T-cell (primary cell): ENCODE data around the gene LDB2. TPM values are rescaled to one million over a fixed set of nuclear protein-coding genes. Genes with fewer than 3 reads are reported as not detected.

Experiments
- ATAC-seq, 4 experiments: fragments of 200-7000 bp in 3 of 4; fragments of 150-1000 bp in 1 of 4; cut with Tn5 transposase; replicated peaks in 1 of 4; 1 replicate in 3 of 4; 2 replicates in 1 of 4; pipeline ENCODE4 v1.10.0; 2021; ENCODE audit warnings: moderate library complexity in 3 of 4, mild to moderate bottlenecking in 2 of 4, moderate number of reproducible peaks in 1 of 4
- CTCF ChIA-PET, 2 donors: fragments of 300-600 bp; sonication (Branson Sonifier 250); formaldehyde crosslinking; loops; one replicate each; lab custom pipeline; 2022; ENCODE audit warnings: antibody characterized with exemption in 2 of 2; lab: Charles Lee
- POLR2A ChIA-PET, 2 donors: fragments of 300-600 bp; sonication (Branson Sonifier 250); formaldehyde crosslinking; loops; one replicate each; lab custom pipeline; 2022; ENCODE audit warnings: antibody characterized with exemption in 2 of 2; lab: Charles Lee
- DNase-seq, 35 experiments: peaks; one replicate each; pipeline versions ENCODE4 v3.0.0 to v3.0.0-alpha.2; 2013 to 2023
- H3K27ac ChIP-seq: one replicate; pipeline ENCODE4 v1.5.1; 2013; ENCODE audit warnings: low read length
- H3K27me3 ChIP-seq, 2 experiments: replicated peaks in 1 of 2; 1 replicate in 1 of 2; 2 replicates in 1 of 2; pipeline versions ENCODE4 v1.6.1 to v1.7.0; 2013; ENCODE audit warnings: low read length in 1 of 2, mixed read lengths in 1 of 2; ENCODE audit not compliant: control insufficient read depth in 2 of 2, insufficient read depth in 2 of 2; ENCODE audit errors: extremely low read depth in 1 of 2
- H3K36me3 ChIP-seq, 2 donors: 1 replicate in 1 of 2; 2 replicates in 1 of 2; pipeline versions ENCODE4 v1.6.1 to v1.7.0; 2013; ENCODE audit warnings: low read length in 1 of 2; ENCODE audit not compliant: control insufficient read depth in 2 of 2, insufficient read depth in 1 of 2; ENCODE audit errors: extremely low read depth in 1 of 2
- H3K4me1 ChIP-seq, 2 experiments: 1 replicate in 1 of 2; 2 replicates in 1 of 2; pipeline versions ENCODE4 v1.6.1 to v1.7.0; 2013; ENCODE audit warnings: low read length in 2 of 2, mixed read lengths in 1 of 2; ENCODE audit not compliant: insufficient read depth in 2 of 2, control insufficient read depth in 1 of 2; ENCODE audit errors: extremely low read depth in 1 of 2
- H3K4me3 ChIP-seq, 2 donors: 1 replicate in 1 of 2; 2 replicates in 1 of 2; pipeline versions ENCODE4 v1.5.1 to v1.7.0; 2013; ENCODE audit warnings: mild to moderate bottlenecking in 2 of 2, low read length in 1 of 2, moderate library complexity in 1 of 2; ENCODE audit not compliant: control insufficient read depth in 1 of 2; ENCODE audit errors: extremely low read depth in 1 of 2
- H3K9me3 ChIP-seq: 2 replicates; pipeline ENCODE4 v1.7.0; 2013
- H3K27ac Mint-ChIP-seq, 2 donors: one replicate each; pipeline ENCODE4 v1.8.0; 2020 to 2021; ENCODE audit warnings: mild to moderate bottlenecking in 2 of 2, mixed read lengths in 2 of 2
- H3K27me3 Mint-ChIP-seq, 2 donors: one replicate each; pipeline ENCODE4 v1.8.0; 2021 to 2022; ENCODE audit warnings: mixed read lengths in 2 of 2
- H3K36me3 Mint-ChIP-seq: one replicate; pipeline ENCODE4 v1.8.0; 2021; ENCODE audit warnings: mixed read lengths
- H3K4me1 Mint-ChIP-seq, 3 donors: one replicate each; pipeline ENCODE4 v1.8.0; 2020 to 2022; ENCODE audit warnings: mixed read lengths in 3 of 3, mild to moderate bottlenecking in 1 of 3
- H3K4me3 Mint-ChIP-seq, 3 donors: one replicate each; pipeline ENCODE4 v1.8.0; 2020 to 2022; ENCODE audit warnings: mild to moderate bottlenecking in 3 of 3, mixed read lengths in 3 of 3, moderate library complexity in 3 of 3
- H3K9me3 Mint-ChIP-seq, 3 donors: one replicate each; pipeline ENCODE4 v1.8.0; 2020 to 2022; ENCODE audit warnings: mixed read lengths in 3 of 3
- WGBS: methylation state at CpG from one replicate; pipeline ENCODE4 v1.1.5; 2013; ENCODE audit warnings: missing lambda C conversion rate; ENCODE audit not compliant: insufficient coverage; 5-methylcytosine and 5-hydroxymethylcytosine counted together
- total RNA-seq, 35 experiments: library from RNA in 6 of 35; stranded (reverse) in 6 of 35; fragments of 120-200 nt in 1 of 35; gene quantifications; one replicate each; pipeline versions ENCODE4 v1.2.1 to v1.2.4 and lab custom pipeline; 2013 to 2026

Gene LDB2
- total RNA-seq, 5 donors from 2014 or later (not counting 1 experiment from before 2014, with no cell fraction given) = 0.15 to 0.82 (median 0.39) TPM; not detected in 2

DNA sequence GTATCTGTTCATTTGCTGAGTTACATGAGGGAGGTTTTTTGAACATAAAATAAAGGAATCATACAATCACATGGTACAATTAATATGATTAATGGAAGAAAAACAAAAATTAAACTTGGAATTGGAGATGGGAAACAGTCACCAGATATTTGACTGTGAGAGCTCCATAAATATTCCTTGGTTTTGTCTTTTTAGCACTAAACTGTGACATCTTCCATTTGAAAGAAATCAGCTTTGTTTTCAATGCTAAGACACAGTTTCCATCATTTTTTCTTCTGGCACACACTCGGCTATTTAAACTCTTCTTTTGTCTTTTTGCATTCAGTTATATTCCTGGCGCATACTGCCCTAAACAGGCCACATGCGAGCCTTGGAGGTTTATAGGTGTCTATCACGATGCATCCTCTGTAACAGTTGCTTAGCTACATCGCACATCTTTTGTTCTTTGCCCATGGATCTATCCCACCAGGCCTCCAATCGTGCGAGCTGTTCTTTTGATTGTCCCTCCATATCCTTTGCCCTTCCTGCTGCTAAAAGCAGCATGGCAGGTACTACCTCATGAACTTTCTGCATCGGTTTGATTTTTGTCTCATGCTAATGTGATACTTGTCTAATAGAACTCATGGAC is 158.3 kb downstream of the LDB2 start:
- Mint-ChIP-seq H3K4me3 (no peak overlapping the region), H3K27ac (no peak overlapping the region), H3K4me1 (no peaks in the 10 kb centered on the region), H3K9me3 (peaks cover 0 to 8% (median 3%) of the 10 kb centered on the region in 3 donors), H3K36me3 (no peaks in the 10 kb centered on the region), H3K27me3 (peaks cover 1 to 3% of the 10 kb centered on the region in 2 donors)
- no peaks in the 10 kb centered on the region for H3K27me3 ChIP-seq
- ChIA-PET POLR2A (no interaction called here), CTCF (no interaction called here)
- ATAC-seq = no peak
- DNase-seq = no peak
- H3K4me1 ChIP-seq = no peaks in the 10 kb centered on the region
- H3K4me3 ChIP-seq = no peak overlapping the region
- no peaks in the 10 kb centered on the region for H3K9me3 ChIP-seq
- 91% methylated on average over 7 of the region's 8 CpGs for WGBS
- H3K27ac ChIP-seq = no peak overlapping the region
- H3K36me3 ChIP-seq = no peaks in the 10 kb centered on the region

DNA sequence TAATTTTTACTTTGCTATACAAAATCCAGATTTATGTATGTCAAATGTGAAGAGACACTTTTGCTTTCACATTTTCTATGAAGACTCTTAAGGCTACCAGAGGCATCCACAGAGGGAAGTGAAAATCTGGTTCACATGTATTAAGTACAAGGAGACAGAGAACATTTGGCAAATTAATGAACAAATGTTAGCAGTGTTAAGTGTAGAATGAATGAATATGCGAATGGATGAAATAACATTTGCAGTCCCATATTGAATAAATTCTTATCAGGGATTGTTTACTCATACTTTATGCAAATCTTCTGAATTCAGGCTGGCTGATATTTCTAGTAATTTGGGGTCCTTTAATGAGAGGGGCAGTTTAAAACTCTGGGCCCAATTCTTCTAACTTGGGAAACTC is 159.9 kb downstream of the LDB2 start:
- H3K4me1 Mint-ChIP-seq = no peaks in the 10 kb centered on the region
- ChIA-PET CTCF (no interaction called here), POLR2A (no interaction called here)
- Histone ChIP-seq H3K27me3 (no peaks in the 10 kb centered on the region), H3K9me3 (no peaks in the 10 kb centered on the region), H3K4me3 (no peak overlapping the region), H3K27ac (no peak overlapping the region), H3K36me3 (no peaks in the 10 kb centered on the region), H3K4me1 (no peaks in the 10 kb centered on the region)
- H3K9me3 Mint-ChIP-seq = peaks cover 0 to 8% (median 3%) of the 10 kb centered on the region in 3 donors
- DNase-seq (no peak), ATAC-seq (no peak)
- no peak overlapping the region for H3K4me3 Mint-ChIP-seq
- H3K27ac Mint-ChIP-seq = no peak overlapping the region
- H3K27me3 Mint-ChIP-seq = peaks cover 0 to 3% of the 10 kb centered on the region in 2 donors
- no peaks in the 10 kb centered on the region for H3K36me3 Mint-ChIP-seq
- no CpG with 5 or more reads among the region's 1 CpG for WGBS

DNA sequence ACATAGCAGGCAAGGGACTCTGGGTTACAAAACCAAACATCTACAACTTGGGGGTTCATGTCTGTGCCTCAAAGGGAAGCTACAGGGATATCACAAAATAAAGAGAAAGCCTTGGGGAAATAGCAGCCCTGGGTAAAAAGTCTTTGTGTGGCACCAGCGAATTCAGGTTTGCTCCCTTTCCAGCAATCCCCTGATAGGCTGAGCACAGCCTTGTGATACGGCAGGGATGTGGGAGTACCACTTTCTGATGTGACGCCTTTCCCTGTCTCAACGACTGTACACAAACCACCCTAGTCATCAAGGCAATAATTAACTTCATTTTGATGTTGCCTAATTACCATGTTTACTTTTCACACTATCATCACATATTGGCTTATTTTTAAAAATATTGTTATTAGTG is 164.9 kb downstream of the LDB2 start:
- H3K27me3 Mint-ChIP-seq = peaks cover 3 to 10% of the 10 kb centered on the region in 2 donors
- no peaks in the 10 kb centered on the region for H3K4me1 Mint-ChIP-seq
- ATAC-seq (no peak), DNase-seq (no peak)
- no peak overlapping the region for H3K4me3 ChIP-seq
- no peak overlapping the region for H3K27ac Mint-ChIP-seq
- no peaks in the 10 kb centered on the region for H3K36me3 Mint-ChIP-seq
- H3K4me3 Mint-ChIP-seq = no peak overlapping the region
- no peak overlapping the region for H3K27ac ChIP-seq
- H3K9me3 ChIP-seq = no peaks in the 10 kb centered on the region
- peaks cover 0 to 9% (median 8%) of the 10 kb centered on the region in 3 donors for H3K9me3 Mint-ChIP-seq
- no peaks in the 10 kb centered on the region for H3K4me1 ChIP-seq
- ChIA-PET POLR2A (no interaction called here), CTCF (no interaction called here)
- WGBS = 63% methylated on average over 1 of the region's 4 CpGs
- no peaks in the 10 kb centered on the region for H3K36me3 ChIP-seq
- no peaks in the 10 kb centered on the region for H3K27me3 ChIP-seq

DNA sequence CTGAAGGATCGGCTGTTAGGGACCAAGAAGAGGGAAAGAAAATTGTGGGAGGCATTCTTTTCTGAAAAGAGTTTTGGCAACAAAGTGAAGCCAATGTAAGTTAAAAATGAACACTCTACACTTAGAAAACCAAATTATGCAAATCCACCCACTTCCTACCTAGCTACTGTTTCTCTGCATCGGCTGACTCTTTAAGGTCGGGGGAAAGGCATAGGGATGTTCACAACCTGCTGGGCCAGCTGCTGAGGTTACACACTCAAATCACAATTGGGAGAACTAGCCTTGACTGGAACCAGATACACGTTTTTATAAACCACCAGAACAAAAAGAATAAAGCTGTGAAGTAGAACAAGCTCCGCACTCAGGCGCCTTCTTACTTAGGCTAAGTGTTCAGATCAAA is 165.7 kb downstream of the LDB2 start:
- peaks cover 0 to 9% (median 5%) of the 10 kb centered on the region in 3 donors for H3K9me3 Mint-ChIP-seq
- POLR2A ChIA-PET = no interaction called here
- H3K4me3 Mint-ChIP-seq = no peak overlapping the region
- 81% methylated on average over 3 of the region's 6 CpGs for WGBS
- no peaks in the 10 kb centered on the region for H3K4me1 Mint-ChIP-seq
- CTCF ChIA-PET = interaction anchor here in 1 of 2 donors (0.7 kb wide), 1 partner anchor 1340 kb away, joined by 3 read pairs; no protein-coding TSS in a partner anchor
- Histone ChIP-seq H3K9me3 (no peaks in the 10 kb centered on the region), H3K36me3 (no peaks in the 10 kb centered on the region), H3K4me3 (no peak overlapping the region), H3K27me3 (no peaks in the 10 kb centered on the region), H3K4me1 (no peaks in the 10 kb centered on the region), H3K27ac (no peak overlapping the region)
- no peaks in the 10 kb centered on the region for H3K36me3 Mint-ChIP-seq
- no peak for DNase-seq
- H3K27me3 Mint-ChIP-seq = peaks cover 3 to 10% of the 10 kb centered on the region in 2 donors
- ATAC-seq = no peak
- no peak overlapping the region for H3K27ac Mint-ChIP-seq

DNA sequence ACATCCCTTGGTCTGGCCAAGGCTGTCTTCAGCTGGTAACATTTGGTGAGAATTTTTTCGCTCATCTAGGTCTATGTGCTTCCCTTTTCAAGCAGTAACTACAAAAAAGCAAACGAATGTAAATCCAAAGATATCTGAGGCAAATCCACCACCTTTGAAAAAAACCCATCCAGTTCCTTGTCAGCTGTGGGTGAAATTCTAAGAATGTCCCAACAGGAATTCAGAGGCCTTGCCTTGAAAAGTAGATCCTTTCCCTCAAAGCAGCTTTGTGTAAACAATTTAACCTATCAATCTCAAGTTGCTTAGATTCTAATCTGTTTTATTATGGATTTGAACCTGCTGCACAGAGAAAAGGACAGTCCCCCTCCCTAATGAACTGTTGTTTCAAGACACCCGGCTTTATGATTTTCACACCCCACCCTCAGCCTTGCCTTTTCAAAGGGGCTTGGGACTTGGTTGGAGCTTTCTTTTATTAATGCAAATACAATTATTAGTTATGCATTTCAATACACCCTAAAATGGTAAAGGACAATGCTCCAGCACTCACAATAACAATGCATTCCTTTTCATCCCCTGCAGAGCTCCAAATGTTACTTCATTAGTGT is 166.6 kb downstream of the LDB2 start:
- Mint-ChIP-seq H3K27ac (no peak overlapping the region), H3K9me3 (peaks cover 0 to 9% (median 5%) of the 10 kb centered on the region in 3 donors), H3K36me3 (no peaks in the 10 kb centered on the region), H3K4me1 (no peaks in the 10 kb centered on the region), H3K4me3 (no peak overlapping the region), H3K27me3 (peaks cover 3 to 12% of the 10 kb centered on the region in 2 donors)
- H3K4me3 ChIP-seq = no peak overlapping the region
- no peak overlapping the region for H3K27ac ChIP-seq
- 50% methylated on average over 1 of the region's 3 CpGs for WGBS
- H3K27me3 ChIP-seq = no peaks in the 10 kb centered on the region
- ATAC-seq (no peak), DNase-seq (no peak)
- H3K36me3 ChIP-seq = no peaks in the 10 kb centered on the region
- H3K9me3 ChIP-seq = no peaks in the 10 kb centered on the region
- no peaks in the 10 kb centered on the region for H3K4me1 ChIP-seq
- ChIA-PET POLR2A (no interaction called here), CTCF (interaction anchor here in 1 of 2 donors (0.6 to 0.7 kb wide), 2 partner anchors 1341 to 1508 kb away, joined by 3 to 6 read pairs; no protein-coding TSS in a partner anchor)

DNA sequence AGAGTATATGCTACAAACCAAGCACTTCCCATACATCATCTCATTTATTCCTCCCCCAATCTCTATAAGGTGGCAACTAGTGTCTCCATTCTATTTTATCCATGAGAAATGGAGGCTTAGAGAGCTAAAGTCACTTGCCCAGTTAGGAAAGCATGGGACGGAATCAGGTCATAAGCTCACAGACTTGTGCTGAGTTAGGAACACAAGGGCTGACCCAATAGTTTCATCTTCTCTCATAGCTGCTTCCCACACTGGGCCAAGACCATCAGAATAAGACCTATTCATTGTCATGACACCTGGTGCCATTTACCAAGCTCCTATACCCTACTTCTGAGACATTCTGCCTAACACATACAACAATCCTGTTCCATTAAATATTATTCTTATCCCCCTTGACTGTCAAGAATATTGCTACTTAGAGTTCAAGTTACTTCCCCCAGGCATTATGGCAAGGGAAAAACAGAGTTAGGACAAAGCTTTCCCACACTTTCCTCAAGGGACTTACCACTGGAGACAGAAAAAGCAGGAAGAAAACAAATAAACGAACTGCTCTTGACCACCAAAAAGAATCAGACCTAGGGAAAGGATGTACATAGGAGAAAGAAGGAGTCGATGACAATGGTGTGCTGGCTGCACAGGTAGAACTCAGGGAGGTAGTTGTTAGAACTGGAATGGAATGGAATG is 167.8 kb downstream of the LDB2 start:
- Mint-ChIP-seq H3K4me3 (no peak overlapping the region), H3K4me1 (no peaks in the 10 kb centered on the region), H3K9me3 (peaks cover 0 to 6% (median under 1%) of the 10 kb centered on the region in 3 donors), H3K27ac (no peak overlapping the region), H3K27me3 (peaks cover 3 to 13% of the 10 kb centered on the region in 2 donors), H3K36me3 (no peaks in the 10 kb centered on the region)
- no peak overlapping the region for H3K4me3 ChIP-seq
- ChIA-PET CTCF (no interaction called here), POLR2A (no interaction called here)
- WGBS = 90% methylated on average over 3 of the region's 3 CpGs
- ATAC-seq (no peak), DNase-seq (no peak)
- H3K4me1 ChIP-seq = no peaks in the 10 kb centered on the region
- H3K36me3 ChIP-seq = no peaks in the 10 kb centered on the region
- H3K27me3 ChIP-seq = no peaks in the 10 kb centered on the region
- H3K27ac ChIP-seq = no peak overlapping the region
- no peaks in the 10 kb centered on the region for H3K9me3 ChIP-seq
